Mucosa of rectum (tissue), 2 donors: ENCODE measurements around the gene ANKS1A.

Experiments
- H3K27ac ChIP-seq, 2 donors: one replicate each; pipeline ENCODE4 v1.7.0; 2013; ENCODE audit warnings: inconsistent platforms in 2 of 2, low read depth in 2 of 2, low read length in 2 of 2
- H3K27me3 ChIP-seq, 2 donors: one replicate each; pipeline ENCODE4 v1.7.0; 2013; ENCODE audit warnings: low read length in 2 of 2; ENCODE audit not compliant: control insufficient read depth in 2 of 2, insufficient read depth in 2 of 2
- H3K36me3 ChIP-seq, 2 donors: one replicate each; pipeline ENCODE4 v1.7.0; 2013; ENCODE audit warnings: low read length in 2 of 2; ENCODE audit not compliant: control insufficient read depth in 2 of 2, insufficient read depth in 2 of 2
- H3K4me1 ChIP-seq, 2 donors: one replicate each; pipeline ENCODE4 v1.7.0; 2013; ENCODE audit warnings: low read length in 2 of 2, mild to moderate bottlenecking in 1 of 2; ENCODE audit not compliant: control insufficient read depth in 2 of 2, insufficient read depth in 2 of 2
- H3K4me3 ChIP-seq, 2 donors: one replicate each; pipeline ENCODE4 v1.7.0; 2013; ENCODE audit warnings: low read length in 2 of 2
- H3K9ac ChIP-seq, 2 donors: one replicate each; pipeline ENCODE4 v1.7.0; 2013; ENCODE audit warnings: low read length in 2 of 2, low read depth in 1 of 2, mild to moderate bottlenecking in 1 of 2
- H3K9me3 ChIP-seq, 2 donors: one replicate each; pipeline ENCODE4 v1.7.0; 2013; ENCODE audit warnings: low read length in 2 of 2; ENCODE audit not compliant: control insufficient read depth in 2 of 2
- donor health status: healthy.
- donor health status: Normal muscosa, but diverticular disease.

Gene ANKS1A

GRCh38 chr6:34917626-34918285 is 28.7 kb downstream of the ANKS1A start:
- H3K4me3 ChIP-seq: no peak overlapping the region
- no peak overlapping the region for H3K9ac ChIP-seq
- no peaks in the 10 kb centered on the region for H3K4me1 ChIP-seq
- H3K27me3 ChIP-seq: no peaks in the 10 kb centered on the region
- no peaks in the 10 kb centered on the region for H3K36me3 ChIP-seq
- no peaks in the 10 kb centered on the region for H3K9me3 ChIP-seq
- no peak overlapping the region for H3K27ac ChIP-seq

- no peak overlapping the region for H3K27ac ChIP-seq
- no peaks in the 10 kb centered on the region for H3K4me1 ChIP-seq
- no peaks in the 10 kb centered on the region for H3K36me3 ChIP-seq
- no peak overlapping the region for H3K4me3 ChIP-seq
- no peak overlapping the region for H3K9ac ChIP-seq
- no peaks in the 10 kb centered on the region for H3K9me3 ChIP-seq
- no peaks in the 10 kb centered on the region for H3K27me3 ChIP-seq
Measured at GRCh38 chr6:34919651-34920050, 30.6 kb downstream of the ANKS1A start.

- H3K27ac ChIP-seq: no peak overlapping the region
- no peaks in the 10 kb centered on the region for H3K4me1 ChIP-seq
- H3K4me3 ChIP-seq: no peak overlapping the region
- H3K27me3 ChIP-seq: no peaks in the 10 kb centered on the region
- no peaks in the 10 kb centered on the region for H3K9me3 ChIP-seq
- H3K36me3 ChIP-seq: no peaks in the 10 kb centered on the region
- H3K9ac ChIP-seq: no peak overlapping the region
Measured at GRCh38 chr6:34920097-34920496, 31.0 kb downstream of the ANKS1A start.

- no peaks in the 10 kb centered on the region for H3K9me3 ChIP-seq
- no peaks in the 10 kb centered on the region for H3K27me3 ChIP-seq
- H3K9ac ChIP-seq: no peak overlapping the region
- H3K27ac ChIP-seq: no peak overlapping the region
- no peaks in the 10 kb centered on the region for H3K4me1 ChIP-seq
- no peak overlapping the region for H3K4me3 ChIP-seq
- H3K36me3 ChIP-seq: no peaks in the 10 kb centered on the region
Measured at GRCh38 chr6:34922177-34922663, 33.2 kb downstream of the ANKS1A start.

GRCh38 chr6:34924831-34925625 is 36.0 kb downstream of the ANKS1A start:
- Histone ChIP-seq H3K4me1 (no peaks in the 10 kb centered on the region), H3K27me3 (no peaks in the 10 kb centered on the region), H3K9ac (no peak overlapping the region), H3K9me3 (no peaks in the 10 kb centered on the region), H3K36me3 (no peaks in the 10 kb centered on the region), H3K4me3 (no peak overlapping the region), H3K27ac (no peak overlapping the region)

- no peak overlapping the region for H3K9ac ChIP-seq
- H3K36me3 ChIP-seq: no peaks in the 10 kb centered on the region
- H3K4me3 ChIP-seq: no peak overlapping the region
- H3K4me1 ChIP-seq: no peaks in the 10 kb centered on the region
- no peak overlapping the region for H3K27ac ChIP-seq
- no peaks in the 10 kb centered on the region for H3K27me3 ChIP-seq
- H3K9me3 ChIP-seq: no peaks in the 10 kb centered on the region
Measured at GRCh38 chr6:34926655-34927054, 37.6 kb downstream of the ANKS1A start.

- no peaks in the 10 kb centered on the region for H3K4me1 ChIP-seq
- H3K27me3 ChIP-seq: no peaks in the 10 kb centered on the region
- H3K36me3 ChIP-seq: no peaks in the 10 kb centered on the region
- H3K9ac ChIP-seq: no peak overlapping the region
- H3K9me3 ChIP-seq: no peaks in the 10 kb centered on the region
- no peak overlapping the region for H3K4me3 ChIP-seq
- no peak overlapping the region for H3K27ac ChIP-seq
Measured at GRCh38 chr6:34928220-34928619, 39.2 kb downstream of the ANKS1A start.

- H3K36me3 ChIP-seq: no peaks in the 10 kb centered on the region
- H3K27me3 ChIP-seq: no peaks in the 10 kb centered on the region
- no peak overlapping the region for H3K4me3 ChIP-seq
- no peaks in the 10 kb centered on the region for H3K4me1 ChIP-seq
- no peaks in the 10 kb centered on the region for H3K9me3 ChIP-seq
- no peak overlapping the region for H3K27ac ChIP-seq
- no peak overlapping the region for H3K9ac ChIP-seq
Measured at GRCh38 chr6:34928695-34929094, 39.6 kb downstream of the ANKS1A start.

GRCh38 chr6:34929241-34929978 is 40.4 kb downstream of the ANKS1A start:
- Histone ChIP-seq H3K4me3 (no peak overlapping the region), H3K4me1 (no peaks in the 10 kb centered on the region), H3K36me3 (no peaks in the 10 kb centered on the region), H3K9ac (no peak overlapping the region), H3K9me3 (no peaks in the 10 kb centered on the region), H3K27ac (no peak overlapping the region), H3K27me3 (no peaks in the 10 kb centered on the region)

- Histone ChIP-seq H3K9ac (no peak overlapping the region), H3K27ac (no peak overlapping the region), H3K4me1 (no peaks in the 10 kb centered on the region), H3K36me3 (no peaks in the 10 kb centered on the region), H3K9me3 (no peaks in the 10 kb centered on the region), H3K4me3 (no peak overlapping the region), H3K27me3 (no peaks in the 10 kb centered on the region)
Measured at GRCh38 chr6:34930221-34930620, 41.2 kb downstream of the ANKS1A start.
